GM21723 (cell line): ENCODE measurements around the gene DGKG.

Experiments used
- ATAC-seq: cut with Tn5 transposase; IDR thresholded peaks from one replicate; pipeline ENCODE4 v1.9.1; 2021; ENCODE audit warnings: mild to moderate bottlenecking, moderate library complexity; ENCODE audit not compliant: unreplicated experiment

Gene DGKG

DNA sequence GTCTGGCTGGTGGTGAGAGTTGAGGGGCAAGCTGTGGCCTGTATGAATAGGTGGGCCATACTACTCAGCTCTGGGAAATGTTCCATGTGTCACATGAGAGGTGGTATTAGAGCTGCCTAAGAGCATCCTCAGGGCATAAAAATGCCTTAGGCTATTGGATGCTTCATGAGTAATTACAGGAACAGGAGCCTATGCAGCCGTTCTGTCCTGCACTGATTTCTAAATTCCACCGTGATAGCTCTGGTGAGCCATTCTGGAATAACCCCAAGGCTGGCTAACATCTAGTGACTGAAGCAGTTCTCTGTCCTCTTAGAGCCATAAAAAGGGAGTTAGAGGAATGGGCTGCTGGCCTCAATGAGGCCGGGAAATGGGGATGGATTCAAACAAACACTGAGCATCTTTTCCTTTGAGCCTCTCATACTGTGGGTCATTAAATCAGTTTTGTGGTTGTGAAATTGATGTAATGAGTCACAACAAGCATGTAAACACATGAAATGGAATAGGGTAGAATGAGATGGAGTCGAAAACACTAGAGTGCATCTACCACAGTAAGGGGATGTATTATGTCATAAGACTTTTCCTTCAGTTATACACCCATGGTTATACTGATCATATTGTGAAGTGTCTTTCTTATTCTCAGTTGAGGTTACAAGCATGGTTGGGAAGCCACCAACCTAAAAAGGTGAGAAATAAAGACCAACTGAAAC lies 41.0 kb downstream of the DGKG start:
- ATAC-seq: no peak

DNA sequence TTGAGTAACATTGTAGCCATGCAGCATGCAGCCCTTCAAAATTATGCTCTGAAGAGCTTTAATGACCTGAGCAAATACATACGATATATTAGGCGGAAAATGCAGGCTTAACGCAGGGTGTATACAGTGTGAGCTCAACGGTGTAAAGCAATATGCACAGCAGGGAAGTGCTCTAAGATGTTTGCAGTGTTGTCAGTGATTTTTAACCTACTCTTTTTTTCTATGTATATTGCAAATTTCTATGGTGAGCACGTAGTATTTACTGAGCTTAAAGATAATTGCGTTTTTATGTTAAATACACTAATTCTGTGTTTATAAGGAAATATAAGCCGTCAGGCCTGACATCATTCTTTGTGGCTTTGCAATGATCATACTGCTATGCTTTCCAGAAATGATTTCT lies 42.1 kb downstream of the DGKG start:
- no peak for ATAC-seq

DNA sequence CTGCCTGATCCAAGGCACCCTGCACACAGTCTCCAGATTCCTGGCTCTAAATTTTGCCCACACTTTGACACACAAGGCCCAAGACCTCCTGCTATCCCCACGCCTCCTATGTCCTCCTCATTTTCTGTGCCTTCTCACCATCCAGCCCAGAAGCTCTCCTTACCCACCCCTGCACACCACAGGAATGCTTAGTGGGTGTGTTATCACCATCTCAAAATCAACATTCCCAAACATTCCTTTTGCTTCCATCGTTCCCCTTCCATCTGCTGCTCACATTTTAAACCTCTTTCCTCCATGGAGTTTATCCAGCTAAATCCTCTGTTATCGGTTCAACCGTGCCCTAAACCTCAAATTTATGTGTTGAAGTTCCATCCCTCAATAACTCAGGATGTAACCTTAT lies 43.9 kb downstream of the DGKG start:
- no peak for ATAC-seq

DNA sequence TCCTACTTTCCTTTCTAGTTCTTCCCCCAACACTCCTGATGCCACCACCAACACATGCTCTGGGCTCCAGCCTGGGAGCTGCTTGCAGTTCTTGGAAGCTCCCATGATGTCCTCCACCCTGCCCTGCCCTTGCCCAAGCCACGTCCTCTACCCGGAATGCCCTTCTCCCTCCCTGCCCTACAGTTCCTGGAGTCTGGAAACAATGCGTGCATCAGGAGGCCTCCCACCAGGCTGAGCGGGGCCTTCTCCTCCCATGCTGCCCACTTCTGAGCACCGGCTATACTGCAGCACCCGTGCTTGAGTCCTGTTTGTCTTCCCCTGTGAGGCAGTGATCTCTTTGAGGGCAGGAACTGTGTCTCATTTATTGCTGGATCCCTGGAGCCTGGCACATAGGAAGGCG lies 44.6 kb downstream of the DGKG start:
- no peak for ATAC-seq

DNA sequence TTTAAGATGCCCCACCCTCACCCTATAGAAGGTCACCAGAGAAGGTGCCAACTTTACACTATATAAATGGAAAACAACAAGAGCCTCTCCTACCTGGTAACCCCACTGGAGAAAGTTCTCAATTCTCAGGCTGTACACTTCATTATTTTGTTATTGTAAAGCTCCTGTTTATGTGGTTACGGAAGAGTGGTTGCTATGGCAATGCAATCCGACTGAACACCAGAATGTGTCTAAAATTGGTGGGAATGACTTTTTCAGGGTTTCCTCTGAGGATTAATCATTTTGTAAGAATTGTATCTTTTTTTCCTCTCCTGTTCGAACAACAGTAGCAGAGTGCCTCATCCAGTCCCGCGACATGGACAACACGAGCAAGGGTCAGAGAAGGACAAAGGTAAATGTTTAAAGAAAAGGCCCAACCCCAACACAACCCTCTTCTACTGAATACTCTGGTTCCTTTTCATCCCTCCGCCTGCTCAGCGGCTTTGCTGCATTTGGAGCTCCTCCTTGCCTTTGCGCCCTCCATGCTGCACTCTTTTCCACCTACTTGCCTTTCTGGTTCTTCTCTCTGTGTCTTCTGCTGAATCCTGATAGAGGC lies 45.3 kb downstream of the DGKG start:
- ATAC-seq: no peak

DNA sequence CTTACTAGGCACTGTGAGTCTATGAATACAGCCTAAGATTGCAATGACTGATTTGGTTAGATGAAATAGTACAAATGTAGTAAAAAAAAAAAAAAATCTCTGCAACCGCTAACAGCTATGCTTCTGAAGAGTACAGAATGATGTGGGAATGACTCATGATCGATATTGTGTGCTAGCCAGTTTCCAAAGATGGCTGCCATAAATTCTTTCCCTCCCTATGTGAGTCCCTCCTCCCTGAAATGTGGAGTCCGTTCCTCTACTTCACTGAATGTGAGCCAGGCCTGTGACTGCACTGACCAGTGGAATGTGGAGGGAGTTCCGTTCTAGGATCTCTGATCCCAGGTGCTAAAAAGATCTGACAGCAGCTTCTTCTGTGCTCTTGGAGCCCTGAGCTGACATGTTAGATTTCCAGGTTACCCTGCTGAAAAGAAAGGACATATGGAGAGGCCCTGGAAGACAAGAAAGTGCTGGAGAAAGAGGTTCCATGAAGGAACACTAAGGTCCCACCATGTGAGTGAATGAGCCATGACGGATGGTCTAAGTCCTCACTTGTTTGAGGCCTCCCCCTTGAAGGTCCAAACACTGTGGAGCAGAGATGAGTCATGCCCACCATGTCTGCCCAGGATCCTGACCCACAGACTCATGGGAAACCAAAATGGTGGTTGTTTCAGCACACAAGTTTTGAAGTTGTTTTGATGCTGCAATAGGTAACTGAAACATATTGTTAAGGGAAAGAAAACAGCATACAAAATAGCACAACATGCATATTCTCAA lies 46.3 kb downstream of the DGKG start:
- ATAC-seq: no peak

DNA sequence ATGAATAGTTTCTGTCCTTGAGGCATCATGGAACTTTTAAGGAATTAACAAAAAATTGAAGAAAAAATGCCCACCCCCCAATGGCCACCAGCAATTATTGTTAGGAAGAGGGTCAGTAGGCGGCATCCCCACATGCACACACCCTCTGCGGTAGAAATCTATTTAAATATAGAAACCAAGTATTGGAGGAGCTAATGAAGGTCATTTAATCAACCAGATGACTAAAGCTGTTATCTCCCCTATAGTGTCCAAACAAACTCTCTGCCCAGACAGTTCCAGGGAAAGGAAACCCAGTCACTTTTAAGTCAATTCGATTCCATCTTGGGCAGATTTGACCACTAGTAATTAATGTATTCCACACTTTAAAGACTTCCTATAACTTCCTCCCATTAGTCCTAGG lies 47.1 kb downstream of the DGKG start:
- no peak for ATAC-seq

DNA sequence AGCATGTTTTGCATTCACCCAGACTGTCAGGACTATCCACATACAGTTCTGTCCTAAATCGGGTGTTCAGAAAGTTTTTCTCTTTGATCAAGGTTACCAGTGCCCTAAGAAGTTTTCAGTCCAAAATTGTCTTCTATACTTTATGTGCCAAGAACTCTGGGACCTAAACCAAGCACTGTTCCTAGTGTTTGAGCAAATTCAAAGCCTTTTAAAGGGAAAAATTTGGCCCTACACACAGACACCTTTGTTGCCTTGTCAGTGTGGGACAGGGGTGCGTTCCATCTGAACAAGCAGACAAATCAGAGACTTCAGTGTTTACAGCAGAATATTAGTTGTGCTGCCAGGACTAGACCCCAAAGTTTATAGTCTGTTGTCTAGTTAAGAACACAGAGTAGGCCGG lies 50.6 kb downstream of the DGKG start:
- no peak for ATAC-seq

DNA sequence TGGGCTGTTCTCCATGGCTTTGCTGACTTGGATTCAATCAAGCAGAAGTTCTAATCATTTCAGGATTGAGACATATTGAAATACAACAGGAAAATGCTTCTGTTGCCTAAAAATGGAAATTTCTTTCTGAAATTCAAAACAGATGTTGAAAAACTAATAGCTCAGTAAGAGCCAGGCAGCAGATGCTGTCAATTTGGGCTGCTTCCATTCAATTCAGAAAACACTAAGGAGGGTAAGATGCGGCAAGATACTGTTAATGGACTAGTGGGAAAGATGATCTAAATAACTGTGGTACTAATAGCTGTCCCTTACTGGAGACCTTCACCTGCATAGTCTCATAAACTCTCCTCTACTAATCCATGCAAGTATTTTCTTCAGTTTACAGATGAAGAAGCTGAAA lies 53.5 kb downstream of the DGKG start:
- ATAC-seq: no peak

DNA sequence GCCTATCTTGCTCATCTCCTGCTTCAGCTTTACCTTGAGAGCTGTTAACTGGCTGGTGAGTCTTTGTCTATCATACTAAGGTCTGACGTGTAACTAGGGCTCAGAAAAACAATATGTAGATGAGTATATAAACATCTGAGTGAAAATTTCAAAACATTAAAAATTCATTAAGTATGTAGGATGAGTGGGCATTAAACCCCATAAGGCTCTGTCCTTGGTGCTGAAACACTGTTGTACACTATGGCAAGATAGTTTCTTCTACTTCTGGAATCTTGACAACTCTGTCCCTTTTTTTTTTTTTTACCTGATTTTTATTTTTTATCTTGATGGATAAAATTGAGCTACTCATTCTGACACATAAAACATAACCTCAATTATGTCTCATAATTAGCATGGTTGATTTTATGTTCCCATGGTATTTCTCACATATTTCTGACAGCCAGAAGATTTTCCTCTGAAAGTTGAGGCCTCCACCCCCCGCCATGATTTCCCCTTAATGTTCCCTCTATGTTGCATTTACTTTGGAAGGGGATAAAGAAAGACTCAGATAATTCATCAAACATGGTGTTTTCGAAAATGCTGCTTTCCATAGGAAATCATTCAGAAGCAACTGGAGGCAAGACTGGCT lies 54.3 kb downstream of the DGKG start:
- no peak for ATAC-seq

DNA sequence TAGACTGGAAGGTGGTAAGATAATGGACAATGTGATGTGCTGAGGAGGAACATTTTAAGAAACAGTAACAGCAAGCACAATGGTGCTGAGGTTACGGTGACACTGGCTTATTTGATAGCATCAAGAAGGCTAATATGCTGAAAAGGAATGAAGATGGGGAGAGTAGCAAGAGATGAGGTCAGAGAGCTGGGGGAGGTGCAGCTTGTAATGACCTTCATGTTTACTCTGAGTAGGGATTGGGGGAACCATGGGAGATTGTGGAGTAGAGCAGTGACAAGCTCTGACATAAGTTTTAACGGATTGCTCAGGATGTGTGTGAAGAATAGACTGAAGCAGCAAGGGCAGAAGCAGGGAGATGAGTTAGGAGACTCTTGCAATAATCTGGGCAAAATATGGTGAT lies 56.7 kb downstream of the DGKG start:
- ATAC-seq: no peak

DNA sequence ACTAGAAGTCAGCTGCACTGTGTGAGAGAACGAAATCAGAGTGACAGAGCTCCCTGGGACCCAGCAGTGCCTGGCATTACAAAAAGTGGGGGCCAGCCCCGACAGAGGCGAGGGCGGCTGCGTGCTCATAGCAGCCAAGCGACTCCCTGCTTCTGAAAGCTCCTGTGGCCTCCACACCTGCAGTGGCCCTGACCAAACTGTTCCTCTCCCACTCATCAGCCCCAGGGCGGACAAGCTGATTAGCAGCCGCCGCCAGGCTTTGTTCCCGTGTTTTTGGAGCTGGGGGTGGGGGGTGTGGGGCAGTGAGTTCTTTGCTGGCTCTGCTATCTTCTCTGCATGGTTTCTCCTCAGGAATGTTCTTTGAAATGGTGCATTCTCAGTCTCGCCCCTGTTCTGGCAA lies 58.1 kb downstream of the DGKG start:
- no peak for ATAC-seq

DNA sequence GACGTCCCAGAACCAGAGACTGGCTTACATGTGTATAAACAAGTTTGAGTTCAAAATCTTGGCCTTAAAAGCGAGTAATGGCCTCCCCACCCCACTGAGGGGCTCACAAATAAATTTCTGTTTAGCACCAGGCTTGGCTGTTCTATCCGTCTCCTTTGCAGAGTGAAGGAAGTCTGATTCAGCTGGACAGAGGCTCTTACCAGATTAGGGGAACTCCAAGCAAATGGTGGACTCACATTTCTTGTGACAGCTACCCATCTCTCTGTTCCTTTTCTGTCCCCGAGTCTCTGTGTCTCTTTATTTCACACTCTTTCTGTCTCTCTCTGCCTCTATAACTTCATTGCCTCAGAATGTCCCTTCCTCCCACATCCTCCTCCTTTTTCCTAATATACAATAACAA lies 62.7 kb downstream of the DGKG start:
- no peak for ATAC-seq

DNA sequence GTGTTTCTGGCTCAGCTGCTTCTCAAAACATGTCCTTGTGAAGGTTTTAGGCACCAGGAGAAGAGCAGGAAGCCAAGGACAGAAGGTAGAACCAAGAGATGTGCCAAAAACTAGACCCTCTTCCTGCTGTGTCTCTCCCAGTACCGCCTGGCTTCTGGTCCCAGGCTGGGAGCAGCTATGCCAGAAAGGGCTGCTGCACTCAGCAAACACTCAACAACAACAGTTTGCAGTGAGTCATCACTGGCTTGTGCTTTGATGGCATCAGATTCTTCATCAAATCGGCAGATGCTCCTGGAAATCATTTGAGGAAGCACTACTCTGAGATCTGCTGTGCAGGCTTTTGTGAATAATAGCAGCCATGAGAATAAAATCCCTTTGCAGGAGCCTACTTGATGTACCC lies 63.2 kb downstream of the DGKG start:
- ATAC-seq: no peak

DNA sequence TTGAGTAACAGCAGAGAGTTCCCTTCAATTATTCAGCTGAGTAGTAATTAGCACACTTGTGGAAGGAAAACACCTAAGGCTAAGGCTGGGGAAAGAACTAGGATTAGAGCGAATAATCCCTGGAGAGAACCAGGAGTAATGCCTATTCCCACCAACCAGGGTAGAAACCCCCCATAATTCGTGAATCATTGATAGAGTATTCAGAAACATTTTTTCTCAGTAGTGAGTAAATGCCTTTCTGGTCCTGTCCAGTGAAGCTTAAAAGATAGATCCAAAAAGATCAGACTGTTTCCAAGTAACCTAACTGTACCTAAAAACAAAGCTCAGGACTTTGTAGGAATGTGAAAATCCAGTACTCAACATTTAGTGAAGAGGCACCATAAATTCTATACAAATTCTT lies 71.2 kb downstream of the DGKG start:
- ATAC-seq: no peak

DNA sequence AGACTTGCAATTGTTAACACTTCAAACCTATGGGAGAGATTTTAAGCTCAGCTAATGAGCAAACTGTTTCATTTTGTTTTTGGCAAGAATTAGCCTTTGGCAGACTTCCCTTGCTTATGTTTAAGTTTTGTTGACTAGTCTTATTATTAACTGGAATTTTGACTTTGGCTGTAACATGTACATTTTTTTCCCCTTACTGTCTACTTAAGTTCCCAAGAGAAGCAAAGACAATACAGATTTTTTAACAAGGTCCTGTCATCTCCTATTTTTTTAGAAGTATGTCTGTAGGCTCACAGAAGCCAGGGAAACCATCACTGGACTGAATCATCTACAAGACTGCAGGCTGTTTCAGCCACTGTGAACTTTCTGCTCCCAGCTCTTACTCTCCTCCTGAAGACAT lies 74.3 kb downstream of the DGKG start:
- no peak for ATAC-seq

DNA sequence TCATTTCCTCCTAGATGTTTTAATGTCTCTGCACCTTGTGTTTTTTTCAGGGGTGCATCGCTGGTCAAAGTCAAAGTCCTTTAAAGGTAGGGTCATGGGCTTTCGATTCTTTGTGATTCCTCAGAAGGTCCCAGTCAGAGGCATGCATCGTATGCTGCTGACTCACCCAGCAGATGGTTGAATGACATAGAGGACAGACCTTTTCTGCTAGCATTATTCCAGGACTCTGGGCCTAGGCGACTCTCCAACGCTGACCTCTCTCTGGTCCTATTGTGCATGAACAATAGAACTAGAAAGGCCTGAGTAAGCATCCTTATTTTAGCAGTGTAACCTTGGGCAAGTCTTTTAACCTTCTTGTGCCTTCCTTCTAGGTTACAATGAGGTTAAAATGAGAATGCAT lies 75.9 kb downstream of the DGKG start:
- no peak for ATAC-seq

DNA sequence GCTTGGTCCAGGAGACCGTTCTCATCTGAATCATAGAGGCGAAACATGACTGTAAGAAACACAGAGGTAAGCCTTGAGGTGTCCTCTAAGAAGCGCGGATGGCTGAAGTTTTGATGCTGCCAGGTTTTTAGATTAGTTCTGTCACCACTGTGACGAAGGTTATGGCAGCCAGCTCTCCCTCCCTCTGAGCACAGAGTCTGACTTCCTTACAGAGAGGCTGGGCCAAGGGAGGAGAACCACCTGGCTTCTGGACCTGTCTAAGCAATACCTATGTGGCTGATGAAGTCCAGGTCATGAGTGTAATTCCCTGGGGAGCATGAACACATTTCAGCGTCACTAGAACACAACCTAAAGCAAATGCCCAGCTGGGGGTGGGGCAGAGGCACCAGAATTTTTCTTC lies 77.4 kb downstream of the DGKG start:
- ATAC-seq: no peak

DNA sequence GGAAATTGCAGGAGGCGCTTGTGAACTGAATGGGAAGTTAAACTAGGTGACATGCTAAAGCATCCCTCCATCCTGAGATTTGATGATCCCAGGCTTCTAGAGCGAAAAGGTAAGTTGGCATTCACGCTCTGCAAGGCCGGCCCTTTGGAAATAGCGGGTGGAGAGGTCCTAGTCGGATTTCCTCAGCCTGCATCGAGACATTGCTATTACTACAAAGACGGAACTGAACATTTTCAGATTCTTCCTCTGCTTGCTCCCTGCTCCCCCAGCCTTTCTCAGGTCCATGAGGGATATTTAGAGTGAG lies 77.7 kb downstream of the DGKG start:
- no peak for ATAC-seq

DNA sequence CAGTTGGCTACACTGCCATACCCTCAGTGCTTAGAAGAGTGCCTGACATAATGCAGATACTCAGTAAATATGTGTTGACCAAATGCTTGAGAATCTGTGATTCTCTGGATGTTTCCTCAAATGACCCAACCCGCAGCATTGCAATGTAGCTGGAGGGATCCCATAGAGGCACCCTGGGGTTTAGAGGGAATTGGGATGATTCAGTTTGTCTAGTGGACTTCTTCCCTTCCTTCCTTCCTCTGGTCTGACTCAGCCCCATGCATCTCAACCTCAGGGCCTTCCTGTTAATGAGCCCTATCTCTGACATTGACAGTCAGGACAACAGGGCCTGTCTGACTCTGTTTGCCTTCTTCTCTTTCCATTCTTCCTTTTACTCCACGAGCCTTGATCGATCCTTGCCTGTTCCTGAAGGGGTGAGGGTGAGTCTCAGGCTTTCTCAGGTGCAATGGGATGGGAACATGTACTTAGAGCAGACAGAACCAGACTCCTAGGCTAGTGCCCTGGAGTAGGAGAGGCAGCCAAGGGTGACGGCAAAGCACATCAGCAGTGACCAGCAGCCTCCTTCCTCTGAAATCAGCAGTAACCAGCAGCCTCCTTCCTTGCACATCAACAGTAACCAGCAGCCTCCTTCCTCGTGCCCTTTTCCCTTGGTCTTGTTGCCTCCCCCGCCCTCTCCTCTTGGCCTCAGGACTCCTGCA lies 78.2 kb downstream of the DGKG start:
- ATAC-seq: no peak

DNA sequence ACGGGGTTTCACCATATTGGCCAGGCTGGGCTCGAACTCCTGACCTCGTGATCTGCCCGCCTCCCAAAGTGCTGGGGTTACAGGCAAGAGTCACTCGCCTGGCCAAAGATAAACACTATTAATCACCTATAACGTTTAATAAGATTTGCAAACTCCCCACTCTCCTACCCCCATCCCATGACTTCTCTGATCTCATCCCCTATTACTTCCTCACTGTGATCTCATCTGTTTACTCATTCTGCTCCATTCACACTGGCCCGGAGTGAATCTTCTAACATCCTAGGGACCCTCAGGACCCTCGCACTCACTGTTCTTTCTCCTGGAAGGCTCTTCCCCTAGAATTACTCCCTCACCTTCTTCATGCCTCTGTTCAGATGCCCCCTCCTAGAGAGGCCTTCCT lies 78.9 kb downstream of the DGKG start:
- no peak for ATAC-seq

DNA sequence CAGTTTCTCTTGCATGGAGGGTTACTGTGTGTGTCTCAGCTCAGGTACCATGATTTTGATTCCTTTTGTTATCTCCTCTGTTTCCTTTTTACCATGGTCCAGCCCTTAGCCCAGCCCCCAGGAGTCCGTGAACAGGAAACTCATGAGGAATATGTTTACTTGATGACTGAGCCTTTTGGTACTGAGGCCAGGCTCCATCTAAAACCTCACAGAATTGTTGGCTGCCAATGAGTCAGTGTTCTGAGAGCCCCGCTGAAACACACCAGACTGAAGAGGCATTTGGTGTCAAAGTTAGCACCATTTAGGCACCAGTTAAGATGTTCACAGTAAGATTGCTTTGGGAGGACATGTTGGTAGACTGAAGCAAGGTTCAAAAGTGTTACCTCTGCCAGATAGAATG lies 80.9 kb downstream of the DGKG start:
- no peak for ATAC-seq
